Transverse colon (tissue), 4 donors: ENCODE data around the gene FAM83F. TPM values are rescaled to one million over a fixed set of nuclear protein-coding genes. Genes with fewer than 3 reads are reported as not detected.

ENCODE experiments used
- DNase-seq: peaks from one replicate; pipeline ENCODE4 v3.0.0-alpha.2; 2019
- H3K27ac ChIP-seq, 4 donors: fragments of 200-600 bp; sonication (generic); 2 replicates each; pipeline ENCODE4 v1.5.1; 2016 to 2018; ENCODE audit warnings: inconsistent platforms in 4 of 4
- H3K27me3 ChIP-seq: fragments of 200-600 bp; sonication (generic); 2 replicates; pipeline ENCODE4 v1.5.1; 2017; ENCODE audit warnings: inconsistent platforms
- H3K36me3 ChIP-seq, 4 donors: fragments of 200-600 bp; sonication (generic); 2 replicates each; pipeline ENCODE4 v1.5.1; 2017 to 2019; ENCODE audit warnings: inconsistent platforms in 4 of 4
- H3K4me1 ChIP-seq, 4 donors: fragments of 200-600 bp; sonication (generic); 2 replicates each; pipeline ENCODE4 v1.5.1; 2017 to 2020; ENCODE audit warnings: inconsistent platforms in 4 of 4
- H3K4me3 ChIP-seq, 4 donors: fragments of 200-600 bp; sonication (generic); 1 replicate in 1 of 4; 2 replicates in 3 of 4; pipeline versions ENCODE4 v1.5.1 to v1.6.1; 2017 to 2019; ENCODE audit warnings: inconsistent platforms in 4 of 4
- H3K9me3 ChIP-seq, 2 donors: fragments of 200-600 bp; sonication (generic); 2 replicates each; pipeline ENCODE4 v1.5.1; 2017 to 2019; ENCODE audit warnings: inconsistent platforms in 2 of 2
- EP300 ChIP-seq: sonication (generic); formaldehyde crosslinking; IDR thresholded peaks from one replicate; pipeline ENCODE4 v1.6.1; 2017; ENCODE audit warnings: antibody characterized with exemption, low read depth
- POLR2A ChIP-seq: fragments of 450-650 bp; IDR thresholded peaks from one replicate; pipeline ENCODE4 v1.6.1; 2016; ENCODE audit warnings: antibody characterized with exemption, mild to moderate bottlenecking, moderate library complexity
- POLR2AphosphoS5 ChIP-seq, 3 donors: sonication (generic); formaldehyde crosslinking; IDR thresholded peaks; one replicate each; pipeline ENCODE4 v1.6.1; 2016; ENCODE audit warnings: antibody characterized with exemption in 3 of 3
- WGBS, 2 donors: methylation state at CpG; one replicate each; pipeline ENCODE4 v1.1.5; 2018; ENCODE audit warnings: low coverage in 1 of 2; 5-methylcytosine and 5-hydroxymethylcytosine counted together
- in situ Hi-C, 4 donors: fragments of 200-750 bp; cut with MboI; loops; one replicate each; pipeline versions ENCODE4 v1.15.0 to v1.15.1; 2017; ENCODE audit warnings: low sequenced_read_pairs in 3 of 4, low pct_ligation_motif_present in 1 of 4, low pct_unique_long_range_greater_than_20kb in 1 of 4
- intact Hi-C: fragments of 100-400 bp; cut with DNase I; formaldehyde crosslinking; loops from one replicate; pipeline ENCODE4 v1.15.1; 2023; ENCODE audit warnings: low total_unique reads
- total RNA-seq, 4 donors: library from RNA; depleted of rRNA; stranded (reverse); fragments of >200 nt; gene quantifications; one replicate each; pipeline ENCODE4 v1.1.0, GENCODE V29; 2016
- TF ChIP-seq, protein P1 (sequence below), 5 experiments: fragments of 200-600 bp in 3 of 5; fragments of 450-650 bp in 2 of 5; sonication (generic) in 3 of 5; IDR thresholded peaks; 1 replicate in 2 of 5; 2 replicates in 3 of 5; pipeline ENCODE4 v1.5.1; 2016 to 2017; ENCODE audit warnings: antibody characterized with exemption in 5 of 5, inconsistent platforms in 3 of 5, mild to moderate bottlenecking in 2 of 5, moderate library complexity in 1 of 5

FAM83F gene
- total RNA-seq, 4 donors from 2014 or later, result 18.7 to 36.3 (median 25.4) TPM

- TF ChIP-seq EP300 (no peak), POLR2A (no peak), POLR2AphosphoS5 (IDR thresholded peaks at IDR 0.05) (no peak)
- TF ChIP-seq, protein P1, sequence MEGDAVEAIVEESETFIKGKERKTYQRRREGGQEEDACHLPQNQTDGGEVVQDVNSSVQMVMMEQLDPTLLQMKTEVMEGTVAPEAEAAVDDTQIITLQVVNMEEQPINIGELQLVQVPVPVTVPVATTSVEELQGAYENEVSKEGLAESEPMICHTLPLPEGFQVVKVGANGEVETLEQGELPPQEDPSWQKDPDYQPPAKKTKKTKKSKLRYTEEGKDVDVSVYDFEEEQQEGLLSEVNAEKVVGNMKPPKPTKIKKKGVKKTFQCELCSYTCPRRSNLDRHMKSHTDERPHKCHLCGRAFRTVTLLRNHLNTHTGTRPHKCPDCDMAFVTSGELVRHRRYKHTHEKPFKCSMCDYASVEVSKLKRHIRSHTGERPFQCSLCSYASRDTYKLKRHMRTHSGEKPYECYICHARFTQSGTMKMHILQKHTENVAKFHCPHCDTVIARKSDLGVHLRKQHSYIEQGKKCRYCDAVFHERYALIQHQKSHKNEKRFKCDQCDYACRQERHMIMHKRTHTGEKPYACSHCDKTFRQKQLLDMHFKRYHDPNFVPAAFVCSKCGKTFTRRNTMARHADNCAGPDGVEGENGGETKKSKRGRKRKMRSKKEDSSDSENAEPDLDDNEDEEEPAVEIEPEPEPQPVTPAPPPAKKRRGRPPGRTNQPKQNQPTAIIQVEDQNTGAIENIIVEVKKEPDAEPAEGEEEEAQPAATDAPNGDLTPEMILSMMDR (IDR thresholded peaks at IDR 0.05), result no peak
- no peak for DNase-seq
- Histone ChIP-seq H3K27ac (no peak overlapping the region), H3K4me1 (no peaks in the 10 kb centered on the region), H3K36me3 (no peaks in the 10 kb centered on the region), H3K4me3 (no peak overlapping the region), H3K9me3 (no peaks in the 10 kb centered on the region), H3K27me3 (peaks cover 15% of the 10 kb centered on the region)
- in situ Hi-C loops, result no loop called here
- 83% methylated on average over 5 of the region's 5 CpGs; no CpG with 5 or more reads in 1 of the 2 donors for WGBS, 2 donors
- intact Hi-C loops, result no loop called here
Observed at GRCh38 chr22:39979458-39979857, 15.3 kb upstream of the FAM83F start.

- Histone ChIP-seq H3K9me3 (no peaks in the 10 kb centered on the region), H3K36me3 (no peaks in the 10 kb centered on the region), H3K27me3 (peaks cover 15% of the 10 kb centered on the region), H3K4me1 (peaks cover 0 to 5% (median under 1%) of the 10 kb centered on the region in 4 donors), H3K27ac (no peak overlapping the region), H3K4me3 (no peak overlapping the region)
- intact Hi-C loops, result no loop called here
- WGBS, 2 donors, result 37% methylated on average over 4 of the region's 6 CpGs; no CpG with 5 or more reads in 1 of the 2 donors
- DNase-seq, result no peak
- TF ChIP-seq, protein P1 (IDR thresholded peaks at IDR 0.05), result no peak
- TF ChIP-seq POLR2A (no peak), POLR2AphosphoS5 (IDR thresholded peaks at IDR 0.05) (no peak), EP300 (no peak)
- in situ Hi-C loops, result no loop called here
Observed at GRCh38 chr22:39980596-39980995, 14.2 kb upstream of the FAM83F start.

- H3K36me3 ChIP-seq, result no peaks in the 10 kb centered on the region
- WGBS, 2 donors, result 64 to 82% methylated on average over 3 to 4 of the region's 4 CpGs
- intact Hi-C loops, result no loop called here
Observed at GRCh38 chr22:39983346-39983745, 11.4 kb upstream of the FAM83F start.

DNA sequence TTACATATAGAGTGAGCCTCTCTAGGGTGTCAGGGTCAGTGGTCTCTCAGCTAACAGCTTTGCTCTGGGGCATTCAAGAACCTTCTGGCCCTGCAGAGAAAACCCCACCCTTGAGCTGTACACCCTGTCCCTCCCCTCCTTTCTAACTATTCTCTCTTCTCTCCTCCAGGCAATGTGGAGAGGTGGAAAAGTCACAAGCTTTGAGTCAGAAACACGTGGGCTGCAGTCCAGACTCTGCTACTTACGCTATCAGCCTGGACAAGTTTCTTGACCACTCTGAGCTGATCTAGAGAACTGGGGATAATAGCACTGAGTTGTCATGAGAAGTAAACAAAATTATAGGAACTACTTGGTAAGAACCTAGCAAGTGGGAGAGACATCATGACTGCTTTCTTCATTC, 10.7 kb upstream of the FAM83F start:
- no peak for TF ChIP-seq POLR2AphosphoS5 (IDR thresholded peaks at IDR 0.05)
- TF ChIP-seq, protein P1 (IDR thresholded peaks at IDR 0.05), result no peak
- no peak for TF ChIP-seq POLR2A
- TF ChIP-seq EP300, result no peak
- 83% methylated on average over 2 of the region's 2 CpGs; no CpG with 5 or more reads in 1 of the 2 donors for WGBS, 2 donors
- no peaks in the 10 kb centered on the region for H3K9me3 ChIP-seq

More at GRCh38 chr22:39983346-39983745, 11.4 kb upstream of the FAM83F start:
- Histone ChIP-seq H3K9me3 (no peaks in the 10 kb centered on the region), H3K4me3 (no peak overlapping the region), H3K27ac (no peak overlapping the region), H3K4me1 (peaks cover 0 to 8% (median 2%) of the 10 kb centered on the region in 4 donors), H3K27me3 (no peaks in the 10 kb centered on the region)
- no peak for TF ChIP-seq EP300
- no peak for TF ChIP-seq POLR2A
- TF ChIP-seq, protein P1 (IDR thresholded peaks at IDR 0.05), result no peak
- TF ChIP-seq POLR2AphosphoS5 (IDR thresholded peaks at IDR 0.05), result no peak
- DNase-seq, result no peak
- in situ Hi-C loops, result no loop called here

More for the DNA sequence above, 10.7 kb upstream of the FAM83F start:
- no peaks in the 10 kb centered on the region for H3K27me3 ChIP-seq
- no peak for DNase-seq
- no peak overlapping the region for H3K4me3 ChIP-seq
- intact Hi-C loops (no loop called here), in situ Hi-C loops (no loop called here)
- no peaks in the 10 kb centered on the region for H3K36me3 ChIP-seq
- peaks cover 0 to 8% (median 2%) of the 10 kb centered on the region in 4 donors for H3K4me1 ChIP-seq
- H3K27ac ChIP-seq, result no peak overlapping the region
